NCI-H2196 treated with DMSO at 0.1 percent for 48 hours (cell line): ENCODE results near the gene PACSIN2.

Experiments
- DNase-seq: peaks from one replicate; lab custom pipeline; 2025; ENCODE audit not compliant: unreplicated experiment; lab: John Stamatoyannopoulos, UW

PACSIN2 gene

GRCh38 chr22:42907404-42908373, 107.3 kb downstream of the PACSIN2 start:
- DNase-seq, result no peak

- DNase-seq, result no peak
These were observed 108.2 kb downstream of the PACSIN2 start for GRCh38 chr22:42906605-42907348.

GRCh38 chr22:42905702-42906183, 109.2 kb downstream of the PACSIN2 start:
- DNase-seq, result peak; percentile 90

GRCh38 chr22:42905217-42905616, 109.7 kb downstream of the PACSIN2 start:
- no peak for DNase-seq

- no peak for DNase-seq
These were observed 110.9 kb downstream of the PACSIN2 start for GRCh38 chr22:42904050-42904449.

GRCh38 chr22:42902875-42903510, 112.0 kb downstream of the PACSIN2 start:
- DNase-seq, result no peak

GRCh38 chr22:42901790-42902508, 113.0 kb downstream of the PACSIN2 start:
- DNase-seq, result no peak

GRCh38 chr22:42897960-42898359, 117.0 kb downstream of the PACSIN2 start:
- no peak for DNase-seq

- DNase-seq, result no peak
These were observed 119.4 kb downstream of the PACSIN2 start for GRCh38 chr22:42895541-42895981.

GRCh38 chr22:42895087-42895486, 119.9 kb downstream of the PACSIN2 start:
- DNase-seq, result no peak

- DNase-seq, result no peak
These were observed 121.4 kb downstream of the PACSIN2 start for GRCh38 chr22:42893371-42894150.

GRCh38 chr22:42892571-42893316, 122.2 kb downstream of the PACSIN2 start:
- DNase-seq, result no peak

GRCh38 chr22:42892156-42892555, 122.8 kb downstream of the PACSIN2 start:
- DNase-seq, result no peak

GRCh38 chr22:42891696-42892095, 123.3 kb downstream of the PACSIN2 start:
- no peak for DNase-seq

GRCh38 chr22:42891008-42891407, 123.9 kb downstream of the PACSIN2 start:
- DNase-seq, result no peak

GRCh38 chr22:42889304-42889703, 125.6 kb downstream of the PACSIN2 start:
- no peak for DNase-seq

- no peak for DNase-seq
These were observed 127.1 kb downstream of the PACSIN2 start for GRCh38 chr22:42887523-42888507.

GRCh38 chr22:42887120-42887519, 127.8 kb downstream of the PACSIN2 start:
- no peak for DNase-seq
